ENCODE measurements around the gene SELENOO. TPM values are rescaled to one million over a fixed set of nuclear protein-coding genes. Genes with fewer than 3 reads are reported as not detected.

The SELENOO gene
- total and polyA plus RNA-seq, 4 donors, result 11.6 to 105 (median 17.9) TPM

- H3K4me3 ChIP-seq (ENCODE audit: low read length in 2 of 2), result no peak overlapping the region
- H3K36me3 ChIP-seq (ENCODE audit: control insufficient read depth in 1 of 2, insufficient read depth in 2 of 2, low read length in 1 of 2), result peaks cover 0 to 2% of the 10 kb centered on the region in 2 donors
- WGBS, 2 donors, result 92 to 94% methylated on average over 44 of the region's 44 CpGs
- ATAC-seq (ENCODE audit: low FRiP score) (no peak), DNase-seq (no peak)
- no peaks in the 10 kb centered on the region for H3K27me3 ChIP-seq (ENCODE audit: control insufficient read depth in 1 of 2, insufficient read depth in 2 of 2, low read length in 1 of 2)
- H3K27ac ChIP-seq (ENCODE audit: low read depth in 1 of 2, low read length in 2 of 2), result no peak overlapping the region
- H3K9me3 ChIP-seq (ENCODE audit: control insufficient read depth, low read length), result no peaks in the 10 kb centered on the region
- H3K4me1 ChIP-seq (ENCODE audit: control insufficient read depth in 1 of 2, insufficient read depth in 2 of 2, low read length in 2 of 2), result no peaks in the 10 kb centered on the region
- intact Hi-C loops (cut with DNase I), result loop anchor here in 1 of 2 donors (5.0 kb wide), 1 partner anchor 48 kb away; no protein-coding TSS in a partner anchor
Measured at GRCh38 chr22:50194037-50194805, 6.6 kb upstream of the SELENOO start.

GRCh38 chr22:50196256-50196655 lies 4.6 kb upstream of the SELENOO start:
- WGBS, 2 donors, result 86 to 87% methylated on average over 18 of the region's 18 CpGs
- intact Hi-C loops (cut with DNase I), result no loop called here
- peaks cover 0 to 2% of the 10 kb centered on the region in 2 donors for H3K36me3 ChIP-seq (ENCODE audit: control insufficient read depth in 1 of 2, insufficient read depth in 2 of 2, low read length in 1 of 2)
- no peaks in the 10 kb centered on the region for H3K4me1 ChIP-seq (ENCODE audit: control insufficient read depth in 1 of 2, insufficient read depth in 2 of 2, low read length in 2 of 2)
- no peak overlapping the region for H3K27ac ChIP-seq (ENCODE audit: low read depth in 1 of 2, low read length in 2 of 2)
- no peak for ATAC-seq (ENCODE audit: low FRiP score)
- DNase-seq, result no peak
- H3K4me3 ChIP-seq (ENCODE audit: low read length in 2 of 2), result no peak overlapping the region
- H3K9me3 ChIP-seq (ENCODE audit: control insufficient read depth, low read length), result no peaks in the 10 kb centered on the region
- no peaks in the 10 kb centered on the region for H3K27me3 ChIP-seq (ENCODE audit: control insufficient read depth in 1 of 2, insufficient read depth in 2 of 2, low read length in 1 of 2)

GRCh38 chr22:50197000-50197800 lies 3.6 kb upstream of the SELENOO start:
- Histone ChIP-seq H3K27me3 (ENCODE audit: control insufficient read depth in 1 of 2, insufficient read depth in 2 of 2, low read length in 1 of 2) (no peaks in the 10 kb centered on the region), H3K4me3 (ENCODE audit: low read length in 2 of 2) (no peak overlapping the region), H3K36me3 (ENCODE audit: control insufficient read depth in 1 of 2, insufficient read depth in 2 of 2, low read length in 1 of 2) (peaks cover 0 to 2% of the 10 kb centered on the region in 2 donors), H3K27ac (ENCODE audit: low read depth in 1 of 2, low read length in 2 of 2) (no peak overlapping the region), H3K4me1 (ENCODE audit: control insufficient read depth in 1 of 2, insufficient read depth in 2 of 2, low read length in 2 of 2) (no peaks in the 10 kb centered on the region), H3K9me3 (ENCODE audit: control insufficient read depth, low read length) (no peaks in the 10 kb centered on the region)
- intact Hi-C loops (cut with DNase I), result no loop called here
- WGBS, 2 donors, result 85 to 89% methylated on average over 23 of the region's 23 CpGs
- ATAC-seq (ENCODE audit: low FRiP score) (no peak), DNase-seq (no peak)

- DNase-seq, result no peak
- Histone ChIP-seq H3K9me3 (ENCODE audit: control insufficient read depth, low read length) (no peaks in the 10 kb centered on the region), H3K4me1 (ENCODE audit: control insufficient read depth in 1 of 2, insufficient read depth in 2 of 2, low read length in 2 of 2) (no peaks in the 10 kb centered on the region), H3K4me3 (ENCODE audit: low read length in 2 of 2) (no peak overlapping the region), H3K27ac (ENCODE audit: low read depth in 1 of 2, low read length in 2 of 2) (no peak overlapping the region), H3K36me3 (ENCODE audit: control insufficient read depth in 1 of 2, insufficient read depth in 2 of 2, low read length in 1 of 2) (peaks cover 0 to 2% of the 10 kb centered on the region in 2 donors), H3K27me3 (ENCODE audit: control insufficient read depth in 1 of 2, insufficient read depth in 2 of 2, low read length in 1 of 2) (no peaks in the 10 kb centered on the region)
- 94 to 95% methylated on average over 58 to 61 of the region's 61 CpGs for WGBS, 2 donors
- no peak for ATAC-seq (ENCODE audit: low FRiP score)
- intact Hi-C loops (cut with DNase I), result no loop called here
Measured at GRCh38 chr22:50197856-50198623, 2.8 kb upstream of the SELENOO start.

GRCh38 chr22:50198624-50199017 lies 2.2 kb upstream of the SELENOO start:
- no peak for DNase-seq
- intact Hi-C loops (cut with DNase I), result no loop called here
- ATAC-seq (ENCODE audit: low FRiP score), result no peak
- no peaks in the 10 kb centered on the region for H3K4me1 ChIP-seq (ENCODE audit: control insufficient read depth in 1 of 2, insufficient read depth in 2 of 2, low read length in 2 of 2)
- no peaks in the 10 kb centered on the region for H3K9me3 ChIP-seq (ENCODE audit: control insufficient read depth, low read length)
- H3K36me3 ChIP-seq (ENCODE audit: control insufficient read depth in 1 of 2, insufficient read depth in 2 of 2, low read length in 1 of 2), result peaks cover 0 to 2% of the 10 kb centered on the region in 2 donors
- H3K4me3 ChIP-seq (ENCODE audit: low read length in 2 of 2), result no peak overlapping the region
- no peak overlapping the region for H3K27ac ChIP-seq (ENCODE audit: low read depth in 1 of 2, low read length in 2 of 2)
- no peaks in the 10 kb centered on the region for H3K27me3 ChIP-seq (ENCODE audit: control insufficient read depth in 1 of 2, insufficient read depth in 2 of 2, low read length in 1 of 2)
- 89 to 90% methylated on average over 16 of the region's 16 CpGs for WGBS, 2 donors

- Histone ChIP-seq H3K27ac (ENCODE audit: low read depth in 1 of 2, low read length in 2 of 2) (no peak overlapping the region), H3K4me1 (ENCODE audit: control insufficient read depth in 1 of 2, insufficient read depth in 2 of 2, low read length in 2 of 2) (no peaks in the 10 kb centered on the region), H3K9me3 (ENCODE audit: control insufficient read depth, low read length) (no peaks in the 10 kb centered on the region), H3K36me3 (ENCODE audit: control insufficient read depth in 1 of 2, insufficient read depth in 2 of 2, low read length in 1 of 2) (peaks cover 0 to 2% of the 10 kb centered on the region in 2 donors), H3K27me3 (ENCODE audit: control insufficient read depth in 1 of 2, insufficient read depth in 2 of 2, low read length in 1 of 2) (no peaks in the 10 kb centered on the region), H3K4me3 (ENCODE audit: low read length in 2 of 2) (no peak overlapping the region)
- intact Hi-C loops (cut with DNase I), result no loop called here
- DNase-seq, result no peak
- ATAC-seq (ENCODE audit: low FRiP score), result no peak
- WGBS, 2 donors, result 80 to 81% methylated on average over 18 of the region's 18 CpGs
Measured at GRCh38 chr22:50199251-50199721, 1.5 kb upstream of the SELENOO start.

- H3K4me1 ChIP-seq (ENCODE audit: control insufficient read depth in 1 of 2, insufficient read depth in 2 of 2, low read length in 2 of 2), result no peaks in the 10 kb centered on the region
- no peak for DNase-seq
- peak overlapping the region; percentile 68 to 72 for H3K4me3 ChIP-seq (ENCODE audit: low read length in 2 of 2)
- peak; percentile 20 for ATAC-seq (ENCODE audit: low FRiP score)
- H3K27me3 ChIP-seq (ENCODE audit: control insufficient read depth in 1 of 2, insufficient read depth in 2 of 2, low read length in 1 of 2), result no peaks in the 10 kb centered on the region
- no peak overlapping the region for H3K27ac ChIP-seq (ENCODE audit: low read depth in 1 of 2, low read length in 2 of 2)
- no peaks in the 10 kb centered on the region for H3K9me3 ChIP-seq (ENCODE audit: control insufficient read depth, low read length)
- intact Hi-C loops (cut with DNase I), result loop anchor here in 1 of 2 donors (10.0 kb wide), 2 partner anchors 235 to 275 kb away; partner anchors contain the start of gene PIM3
- peaks cover 0 to 2% of the 10 kb centered on the region in 2 donors for H3K36me3 ChIP-seq (ENCODE audit: control insufficient read depth in 1 of 2, insufficient read depth in 2 of 2, low read length in 1 of 2)
- 5 to 8% methylated on average over 33 to 34 of the region's 34 CpGs for WGBS, 2 donors
Measured at GRCh38 chr22:50199829-50200460, 866 bp upstream of the SELENOO start.
